Tibial nerve (tissue), 4 donors: ENCODE data around the gene NOL12. TPM values are rescaled to one million over a fixed set of nuclear protein-coding genes. Genes with fewer than 3 reads are reported as not detected.

Experiments used
- DNase-seq, 2 donors: peaks; one replicate each; pipeline ENCODE4 v3.0.0-alpha.2; 2019; ENCODE audit warnings: low spot score in 2 of 2
- H3K27ac ChIP-seq, 4 donors: fragments of 200-600 bp; sonication (generic) in 3 of 4; one replicate each; pipeline ENCODE4 v1.5.1; 2017 to 2019; ENCODE audit warnings: mild to moderate bottlenecking in 1 of 4
- H3K27me3 ChIP-seq, 2 donors: fragments of 200-600 bp; sonication (generic) in 1 of 2; one replicate each; pipeline versions ENCODE4 v1.5.1 to v1.6.0; 2017 to 2019
- H3K36me3 ChIP-seq, 3 donors: fragments of 200-600 bp; sonication (generic); one replicate each; pipeline ENCODE4 v1.5.1; 2018 to 2019
- H3K4me1 ChIP-seq, 4 donors: fragments of 200-600 bp; sonication (generic) in 3 of 4; one replicate each; pipeline ENCODE4 v1.5.1; 2017 to 2019
- H3K4me3 ChIP-seq, 4 donors: fragments of 200-600 bp; sonication (generic) in 3 of 4; one replicate each; pipeline ENCODE4 v1.5.1; 2017 to 2019; ENCODE audit warnings: mild to moderate bottlenecking in 1 of 4, moderate library complexity in 1 of 4
- H3K9me3 ChIP-seq, 4 donors: fragments of 200-600 bp; sonication (generic) in 3 of 4; one replicate each; pipeline ENCODE4 v1.5.1; 2017 to 2019
- CTCF ChIP-seq, 5 experiments: fragments of 200-600 bp in 3 of 5; fragments of 450-650 bp in 2 of 5; sonication (generic) in 3 of 5; IDR thresholded peaks; one replicate each; pipeline ENCODE4 v1.5.1; 2016 to 2019; ENCODE audit warnings: antibody characterized with exemption in 5 of 5, mild to moderate bottlenecking in 3 of 5, moderate library complexity in 2 of 5
- EP300 ChIP-seq, 2 donors: sonication (generic); formaldehyde crosslinking; IDR thresholded peaks; one replicate each; pipeline ENCODE4 v1.6.1; 2017; ENCODE audit warnings: antibody characterized with exemption in 2 of 2, mild to moderate bottlenecking in 1 of 2
- POLR2A ChIP-seq, 2 donors: fragments of 450-650 bp; IDR thresholded peaks; one replicate each; pipeline ENCODE4 v1.6.1; 2017; ENCODE audit warnings: antibody characterized with exemption in 2 of 2, mild to moderate bottlenecking in 2 of 2, moderate library complexity in 2 of 2
- WGBS, 2 donors: methylation state at CpG; one replicate each; pipeline ENCODE4 v1.1.5; 2018; 5-methylcytosine and 5-hydroxymethylcytosine counted together
- total RNA-seq, 4 donors: library from RNA; depleted of rRNA; stranded (reverse); fragments of >200 nt; gene quantifications; one replicate each; pipeline ENCODE4 v1.1.0, GENCODE V29; 2016

Gene NOL12
- total RNA-seq, result 10 to 100 TPM; 24.1 to 39.5 (median 31.2) TPM

GRCh38 chr22:37686002-37686982 lies at the start of gene NOL12:
TSS of gene NOL12 (plus strand) at chr22:37686343. CDS start at chr22:37686393, 50 bp downstream.
- peak in 1 of 2 donors; percentile 31 for TF ChIP-seq POLR2A (IDR thresholded peaks at IDR 0.05)
- peak in 2 of 5 experiments; percentile 17 to 47 for TF ChIP-seq CTCF (IDR thresholded peaks at IDR 0.05)
- peak; percentile 43 to 86 for TF ChIP-seq EP300 (IDR thresholded peaks at IDR 0.05)
- Histone ChIP-seq H3K4me3 (peak within 1 kb of the TSS; percentile 60 to 91 (median 70)), H3K9me3 (no peaks in the 10 kb centered on the region), H3K4me1 (peaks cover 0 to 31% (median 16%) of the 10 kb centered on the region in 4 donors), H3K36me3 (peaks cover 3 to 33% (median 9%) of the 10 kb centered on the region in 3 donors), H3K27me3 (no peaks in the 10 kb centered on the region), H3K27ac (peak within 1 kb of the TSS; percentile 63 to 94 (median 83))
- peak; percentile 43 to 75 for DNase-seq
- 2% methylated on average over 58 to 59 of the region's 62 CpGs for WGBS, 2 donors

GRCh38 chr22:37636949-37637273 lies 49.2 kb upstream of the NOL12 start:
- peaks cover 0 to 80% (median 67%) of the 10 kb centered on the region in 4 donors for H3K4me1 ChIP-seq
- 45 to 59% methylated on average over 2 to 3 of the region's 3 CpGs for WGBS, 2 donors
- H3K27ac ChIP-seq, result peak overlapping the region in 3 of 4 donors; percentile 18 to 69 (median 51)
- peaks cover 0 to 7% (median 0%) of the 10 kb centered on the region in 3 donors for H3K36me3 ChIP-seq
- no peak overlapping the region for H3K4me3 ChIP-seq
- DNase-seq, result no peak
- H3K9me3 ChIP-seq, result no peaks in the 10 kb centered on the region
- TF ChIP-seq POLR2A (IDR thresholded peaks at IDR 0.05) (no peak), CTCF (IDR thresholded peaks at IDR 0.05) (no peak), EP300 (IDR thresholded peaks at IDR 0.05) (no peak)
- H3K27me3 ChIP-seq, result no peaks in the 10 kb centered on the region

DNA sequence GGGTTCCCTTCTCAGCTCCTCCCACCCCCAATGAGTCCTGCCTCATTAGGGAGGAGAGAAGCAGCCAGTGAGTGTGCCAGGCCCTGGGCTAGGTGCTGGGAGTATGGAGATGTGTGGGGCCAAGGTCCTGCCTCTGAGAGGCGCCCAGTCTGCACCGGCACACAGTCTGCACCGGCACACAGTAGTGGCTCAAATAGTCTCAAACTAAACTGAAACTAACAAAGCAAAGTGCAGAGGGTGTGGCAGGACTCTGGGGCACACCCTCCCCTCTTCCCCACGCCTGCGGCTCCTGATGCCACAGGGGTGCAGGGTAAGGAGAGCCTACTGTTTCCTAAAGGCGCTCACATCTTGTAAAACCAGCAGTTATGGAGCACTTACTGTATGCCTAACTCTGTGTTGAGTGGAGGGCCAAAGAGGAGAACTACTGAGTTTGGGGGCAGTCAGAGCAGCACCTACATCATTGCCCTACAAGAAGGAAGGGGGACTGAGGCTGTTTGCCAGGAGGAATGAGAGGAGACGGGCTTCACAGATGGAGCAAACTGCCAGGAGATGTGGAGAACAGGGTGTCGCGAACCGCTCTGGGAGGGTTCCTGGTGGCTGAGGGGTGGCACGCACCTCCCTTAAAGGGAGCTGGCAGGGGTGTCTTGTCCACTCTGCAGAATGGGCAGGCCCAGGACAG lies 47.6 kb upstream of the NOL12 start:
- no peak for DNase-seq
- 46 to 58% methylated on average over 11 of the region's 11 CpGs for WGBS, 2 donors
- H3K27me3 ChIP-seq, result no peaks in the 10 kb centered on the region
- H3K27ac ChIP-seq, result peak overlapping the region in 3 of 4 donors; percentile 51 to 87 (median 74)
- no peaks in the 10 kb centered on the region for H3K9me3 ChIP-seq
- TF ChIP-seq EP300 (IDR thresholded peaks at IDR 0.05) (no peak), CTCF (IDR thresholded peaks at IDR 0.05) (no peak), POLR2A (IDR thresholded peaks at IDR 0.05) (no peak)
- H3K36me3 ChIP-seq, result no peaks in the 10 kb centered on the region
- peaks cover 0 to 75% (median 60%) of the 10 kb centered on the region in 4 donors for H3K4me1 ChIP-seq
- peak overlapping the region; percentile 33 to 71 (median 54) for H3K4me3 ChIP-seq

DNA sequence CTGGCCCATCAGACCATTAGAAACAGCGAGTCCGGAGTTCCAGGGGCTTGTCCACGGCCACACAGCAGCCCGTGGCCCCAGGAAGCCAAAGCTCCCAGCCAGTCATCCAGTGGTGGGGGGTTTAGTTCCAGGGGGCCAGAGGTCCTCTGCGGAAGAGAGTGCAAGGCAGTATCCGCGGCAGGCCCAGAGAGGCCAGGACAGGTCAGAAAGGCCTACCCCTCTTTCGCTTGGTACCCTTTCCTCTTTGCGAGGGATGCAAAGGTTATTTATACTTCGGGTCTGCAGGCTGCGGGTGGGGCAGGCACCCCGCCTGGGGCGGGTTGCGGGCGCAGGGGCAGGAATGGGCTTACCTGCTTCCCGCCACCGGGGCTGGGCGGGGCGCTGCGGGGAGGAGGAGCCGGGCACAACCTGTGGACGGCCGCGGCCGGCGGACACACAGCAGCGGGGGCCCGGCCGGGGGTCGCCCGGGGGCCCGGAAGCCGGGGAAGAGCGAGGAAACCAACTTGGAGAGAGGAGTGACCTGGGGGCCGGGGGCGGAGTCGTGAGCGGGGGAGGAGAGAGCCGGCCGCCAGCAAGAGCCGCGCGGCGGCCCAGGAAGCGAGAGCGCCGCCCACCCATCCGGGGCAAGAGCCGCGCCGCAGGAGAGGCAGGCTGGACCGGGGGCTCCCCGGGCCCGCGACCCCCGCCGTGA lies 46.9 kb upstream of the NOL12 start, which contains the start of gene SH3BP1:
SH3BP1 (plus strand) TSS at position 600 of the 691 bp plus-strand sequence. CDS start 119 bp downstream, outside the sequence.
- no peak for DNase-seq
- peaks cover 0 to 72% (median 54%) of the 10 kb centered on the region in 4 donors for H3K4me1 ChIP-seq
- H3K9me3 ChIP-seq, result no peaks in the 10 kb centered on the region
- 4 to 11% methylated on average over 19 to 32 of the region's 57 CpGs for WGBS, 2 donors
- H3K27me3 ChIP-seq, result no peaks in the 10 kb centered on the region
- H3K4me3 ChIP-seq, result peak within 1 kb of the TSS; percentile 33 to 71 (median 54)
- TF ChIP-seq EP300 (IDR thresholded peaks at IDR 0.05) (no peak), POLR2A (IDR thresholded peaks at IDR 0.05) (no peak), CTCF (IDR thresholded peaks at IDR 0.05) (no peak)
- H3K27ac ChIP-seq, result peak within 1 kb of the TSS in 3 of 4 donors; percentile 51 to 87 (median 74)
- no peaks in the 10 kb centered on the region for H3K36me3 ChIP-seq
